Cerebellar cortex (tissue), 1 donor: Measurements from ENCODE around the gene RAB32.

Source experiments
- DNase-seq: peaks from one replicate; pipeline ENCODE4 v3.0.0-alpha.2; 2015; ENCODE audit warnings: low spot score

The RAB32 gene

GRCh38 chr6:146582857-146583256 lies 39.2 kb downstream of the RAB32 start:
- peak; percentile 10 for DNase-seq

- no peak for DNase-seq
Measured at GRCh38 chr6:146583966-146584365, 40.3 kb downstream of the RAB32 start.

GRCh38 chr6:146587459-146587858 lies 43.8 kb downstream of the RAB32 start:
- no peak for DNase-seq

- DNase-seq = no peak
Measured at GRCh38 chr6:146590492-146590891, 46.9 kb downstream of the RAB32 start.

GRCh38 chr6:146592451-146592850 lies 48.8 kb downstream of the RAB32 start:
- no peak for DNase-seq

GRCh38 chr6:146593986-146594385 lies 50.4 kb downstream of the RAB32 start:
- no peak for DNase-seq

GRCh38 chr6:146594495-146594894 lies 50.9 kb downstream of the RAB32 start:
- no peak for DNase-seq

- DNase-seq = no peak
Measured at GRCh38 chr6:146595972-146596731, 52.5 kb downstream of the RAB32 start.

- DNase-seq = peak; percentile 20
Measured at GRCh38 chr6:146598772-146599405, 55.3 kb downstream of the RAB32 start, which contains the start of gene ADGB. Gene ADGB, plus strand, starts transcription at chr6:146598972. Its CDS starts 69 bp downstream, at chr6:146599041.

GRCh38 chr6:146601352-146601751 lies 57.7 kb downstream of the RAB32 start:
- DNase-seq = no peak

- no peak for DNase-seq
Measured at GRCh38 chr6:146602526-146602925, 58.9 kb downstream of the RAB32 start.
